Measurements from ENCODE around the gene SAXO1.

The SAXO1 gene

GRCh38 chr9:18905883-18906629 is 127.0 kb downstream of the SAXO1 start:
- H3K23ac ChIP-seq (ENCODE audit: low read length) = no peak overlapping the region
- no peaks in the 10 kb centered on the region for H3K36me3 ChIP-seq (ENCODE audit: control insufficient read depth, insufficient read depth, low read length)
- H3K18ac ChIP-seq (ENCODE audit: low read length) = no peak overlapping the region
- H4K5ac ChIP-seq (ENCODE audit: low read length) = no peak overlapping the region
- H3K4me2 ChIP-seq (ENCODE audit: low read length) = no peak overlapping the region
- H3K9ac ChIP-seq (ENCODE audit: low read length) = no peak overlapping the region
- DNase-seq = no peak
- no peak overlapping the region for H3K56ac ChIP-seq (ENCODE audit: low read length)
- H3K4ac ChIP-seq (ENCODE audit: low read depth, low read length) = no peak overlapping the region
- H4K8ac ChIP-seq (ENCODE audit: low read depth, low read length) = no peak overlapping the region
- H3K79me2 ChIP-seq (ENCODE audit: control insufficient read depth, insufficient read depth, low read length) = no peaks in the 10 kb centered on the region
- no peak overlapping the region for H2AK5ac ChIP-seq (ENCODE audit: low read length)
- WGBS (ENCODE audit: extremely low coverage, insufficient coverage, low lambda C conversion rate) = no CpG with 5 or more reads among the region's 9 CpGs
- no peak overlapping the region for H2BK120ac ChIP-seq (ENCODE audit: low read depth, low read length)
- H2BK5ac ChIP-seq (ENCODE audit: low read length) = no peak overlapping the region
- no peak overlapping the region for H3K4me3 ChIP-seq (ENCODE audit: low read length)
- H3K27ac ChIP-seq (ENCODE audit: low read depth, low read length) = no peak overlapping the region
- H2BK15ac ChIP-seq (replicated peaks; ENCODE audit: low read depth) = no peak overlapping the region
- H3K27me3 ChIP-seq (ENCODE audit: insufficient read depth, low read length, poor library complexity) = no peaks in the 10 kb centered on the region
- H3K4me1 ChIP-seq (ENCODE audit: control insufficient read depth, low read depth, low read length) = peaks cover 3% of the 10 kb centered on the region
- H3K79me1 ChIP-seq (ENCODE audit: low read length) = no peaks in the 10 kb centered on the region

GRCh38 chr9:18905028-18905882 is 127.8 kb downstream of the SAXO1 start:
- DNase-seq = no peak
- Histone ChIP-seq H2BK15ac (replicated peaks; ENCODE audit: low read depth) (no peak overlapping the region), H2AK5ac (ENCODE audit: low read length) (no peak overlapping the region), H3K9ac (ENCODE audit: low read length) (no peak overlapping the region), H3K27ac (ENCODE audit: low read depth, low read length) (no peak overlapping the region), H2BK120ac (ENCODE audit: low read depth, low read length) (no peak overlapping the region), H3K4me3 (ENCODE audit: low read length) (no peak overlapping the region), H3K79me1 (ENCODE audit: low read length) (no peaks in the 10 kb centered on the region), H4K5ac (ENCODE audit: low read length) (no peak overlapping the region), H3K4ac (ENCODE audit: low read depth, low read length) (no peak overlapping the region), H3K23ac (ENCODE audit: low read length) (no peak overlapping the region), H4K8ac (ENCODE audit: low read depth, low read length) (no peak overlapping the region), H3K4me1 (ENCODE audit: control insufficient read depth, low read depth, low read length) (no peaks in the 10 kb centered on the region), H3K56ac (ENCODE audit: low read length) (no peak overlapping the region), H3K36me3 (ENCODE audit: control insufficient read depth, insufficient read depth, low read length) (no peaks in the 10 kb centered on the region), H2BK5ac (ENCODE audit: low read length) (no peak overlapping the region), H3K27me3 (ENCODE audit: insufficient read depth, low read length, poor library complexity) (no peaks in the 10 kb centered on the region), H3K18ac (ENCODE audit: low read length) (no peak overlapping the region), H3K79me2 (ENCODE audit: control insufficient read depth, insufficient read depth, low read length) (no peaks in the 10 kb centered on the region), H3K4me2 (ENCODE audit: low read length) (no peak overlapping the region)
- no CpG with 5 or more reads among the region's 11 CpGs for WGBS (ENCODE audit: extremely low coverage, insufficient coverage, low lambda C conversion rate)

DNA sequence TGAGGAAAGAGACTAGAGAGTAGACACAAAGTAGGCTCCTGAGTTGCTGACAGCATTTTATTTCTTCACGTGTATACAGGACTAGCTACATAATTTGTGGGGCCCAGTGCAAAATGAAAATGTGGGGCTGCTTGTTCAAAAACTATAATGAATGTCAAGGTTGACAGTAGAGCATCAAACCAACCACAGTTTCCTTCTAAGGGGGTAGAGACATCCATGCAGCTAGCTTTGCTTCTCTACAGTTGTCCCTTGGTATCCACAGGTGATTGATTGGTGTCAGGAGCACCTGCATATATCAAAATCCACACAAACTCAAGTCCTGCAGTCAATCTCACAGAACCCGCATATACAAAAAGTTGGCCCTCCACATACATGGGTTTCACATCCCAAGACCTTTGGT is 129.6 kb downstream of the SAXO1 start:
- no peak overlapping the region for H2BK120ac ChIP-seq (ENCODE audit: low read depth, low read length)
- H2AK5ac ChIP-seq (ENCODE audit: low read length) = no peak overlapping the region
- DNase-seq = no peak
- H3K9ac ChIP-seq (ENCODE audit: low read length) = no peak overlapping the region
- H3K79me1 ChIP-seq (ENCODE audit: low read length) = no peaks in the 10 kb centered on the region
- H3K23ac ChIP-seq (ENCODE audit: low read length) = no peak overlapping the region
- H2BK15ac ChIP-seq (replicated peaks; ENCODE audit: low read depth) = no peak overlapping the region
- no peak overlapping the region for H3K27ac ChIP-seq (ENCODE audit: low read depth, low read length)
- H3K4me1 ChIP-seq (ENCODE audit: control insufficient read depth, low read depth, low read length) = no peaks in the 10 kb centered on the region
- H4K8ac ChIP-seq (ENCODE audit: low read depth, low read length) = no peak overlapping the region
- H3K4me3 ChIP-seq (ENCODE audit: low read length) = no peak overlapping the region
- no peak overlapping the region for H3K4ac ChIP-seq (ENCODE audit: low read depth, low read length)
- H2BK5ac ChIP-seq (ENCODE audit: low read length) = no peak overlapping the region
- no peak overlapping the region for H3K18ac ChIP-seq (ENCODE audit: low read length)
- H3K79me2 ChIP-seq (ENCODE audit: control insufficient read depth, insufficient read depth, low read length) = no peaks in the 10 kb centered on the region
- H3K56ac ChIP-seq (ENCODE audit: low read length) = no peak overlapping the region
- WGBS (ENCODE audit: extremely low coverage, insufficient coverage, low lambda C conversion rate) = no CpG with 5 or more reads among the region's 2 CpGs
- no peak overlapping the region for H3K4me2 ChIP-seq (ENCODE audit: low read length)
- no peaks in the 10 kb centered on the region for H3K27me3 ChIP-seq (ENCODE audit: insufficient read depth, low read length, poor library complexity)
- no peak overlapping the region for H4K5ac ChIP-seq (ENCODE audit: low read length)
- H3K36me3 ChIP-seq (ENCODE audit: control insufficient read depth, insufficient read depth, low read length) = no peaks in the 10 kb centered on the region

- Histone ChIP-seq H4K8ac (ENCODE audit: low read depth, low read length) (no peak overlapping the region), H3K4me2 (ENCODE audit: low read length) (no peak overlapping the region), H3K79me1 (ENCODE audit: low read length) (no peaks in the 10 kb centered on the region), H3K79me2 (ENCODE audit: control insufficient read depth, insufficient read depth, low read length) (no peaks in the 10 kb centered on the region), H3K36me3 (ENCODE audit: control insufficient read depth, insufficient read depth, low read length) (no peaks in the 10 kb centered on the region), H4K5ac (ENCODE audit: low read length) (no peak overlapping the region), H3K9ac (ENCODE audit: low read length) (no peak overlapping the region), H3K56ac (ENCODE audit: low read length) (no peak overlapping the region), H2BK15ac (replicated peaks; ENCODE audit: low read depth) (no peak overlapping the region), H3K18ac (ENCODE audit: low read length) (no peak overlapping the region), H2BK120ac (ENCODE audit: low read depth, low read length) (no peak overlapping the region), H2AK5ac (ENCODE audit: low read length) (no peak overlapping the region), H3K23ac (ENCODE audit: low read length) (no peak overlapping the region), H2BK5ac (ENCODE audit: low read length) (no peak overlapping the region), H3K4me3 (ENCODE audit: low read length) (no peak overlapping the region), H3K27ac (ENCODE audit: low read depth, low read length) (no peak overlapping the region), H3K4me1 (ENCODE audit: control insufficient read depth, low read depth, low read length) (no peaks in the 10 kb centered on the region), H3K4ac (ENCODE audit: low read depth, low read length) (no peak overlapping the region), H3K27me3 (ENCODE audit: insufficient read depth, low read length, poor library complexity) (no peaks in the 10 kb centered on the region)
- WGBS (ENCODE audit: extremely low coverage, insufficient coverage, low lambda C conversion rate) = no CpG with 5 or more reads among the region's 2 CpGs
- DNase-seq = no peak
Observed at GRCh38 chr9:18896531-18897179, 136.4 kb downstream of the SAXO1 start.

GRCh38 chr9:18896004-18896403 is 137.0 kb downstream of the SAXO1 start:
- Histone ChIP-seq H3K56ac (ENCODE audit: low read length) (no peak overlapping the region), H3K4me3 (ENCODE audit: low read length) (no peak overlapping the region), H2AK5ac (ENCODE audit: low read length) (no peak overlapping the region), H2BK5ac (ENCODE audit: low read length) (no peak overlapping the region), H3K9ac (ENCODE audit: low read length) (no peak overlapping the region), H3K36me3 (ENCODE audit: control insufficient read depth, insufficient read depth, low read length) (no peaks in the 10 kb centered on the region), H3K4me2 (ENCODE audit: low read length) (no peak overlapping the region), H4K8ac (ENCODE audit: low read depth, low read length) (no peak overlapping the region), H3K18ac (ENCODE audit: low read length) (no peak overlapping the region), H2BK15ac (replicated peaks; ENCODE audit: low read depth) (no peak overlapping the region), H3K79me2 (ENCODE audit: control insufficient read depth, insufficient read depth, low read length) (no peaks in the 10 kb centered on the region), H3K79me1 (ENCODE audit: low read length) (no peaks in the 10 kb centered on the region), H4K5ac (ENCODE audit: low read length) (no peak overlapping the region), H2BK120ac (ENCODE audit: low read depth, low read length) (no peak overlapping the region), H3K27ac (ENCODE audit: low read depth, low read length) (no peak overlapping the region), H3K27me3 (ENCODE audit: insufficient read depth, low read length, poor library complexity) (no peaks in the 10 kb centered on the region), H3K23ac (ENCODE audit: low read length) (no peak overlapping the region), H3K4ac (ENCODE audit: low read depth, low read length) (no peak overlapping the region), H3K4me1 (ENCODE audit: control insufficient read depth, low read depth, low read length) (no peaks in the 10 kb centered on the region)
- DNase-seq = no peak
